H4 (cell line): Measurements from ENCODE around the gene ACACA. TPM values are rescaled to one million over a fixed set of nuclear protein-coding genes. Genes with fewer than 3 reads are reported as not detected.

Source experiments
- DNase-seq: peaks from one replicate; pipeline ENCODE4 v3.0.0-alpha.2; 2015; ENCODE audit warnings: low spot score
- total RNA-seq: library from RNA; depleted of rRNA; stranded (reverse); fragments of >200 nt; shearing (Covaris generic); gene quantifications from 2 replicates; pipeline ENCODE4 v1.2.3, GENCODE V29; 2014

The ACACA gene
- total RNA-seq, 1 experiment from 2014 or later = 27.6 TPM

GRCh38 chr17:37231887-37232286, 174.7 kb downstream of the ACACA start:
- DNase-seq = no peak

GRCh38 chr17:37230633-37231032, 176.0 kb downstream of the ACACA start:
- no peak for DNase-seq

GRCh38 chr17:37225465-37225864, 181.2 kb downstream of the ACACA start:
- no peak for DNase-seq

- DNase-seq = no peak
Measured at GRCh38 chr17:37221865-37222264, 184.8 kb downstream of the ACACA start.

GRCh38 chr17:37220607-37220953, 186.1 kb downstream of the ACACA start:
- no peak for DNase-seq

- DNase-seq = no peak
Measured at GRCh38 chr17:37219876-37220606, 186.6 kb downstream of the ACACA start.

GRCh38 chr17:37218849-37219248, 187.8 kb downstream of the ACACA start:
- no peak for DNase-seq

- DNase-seq = no peak
Measured at GRCh38 chr17:37214416-37214815, 192.2 kb downstream of the ACACA start.

GRCh38 chr17:37213927-37214326, 192.7 kb downstream of the ACACA start:
- no peak for DNase-seq

GRCh38 chr17:37212179-37212578, 194.5 kb downstream of the ACACA start:
- DNase-seq = no peak

GRCh38 chr17:37211136-37211535, 195.5 kb downstream of the ACACA start:
- no peak for DNase-seq

- no peak for DNase-seq
Measured at GRCh38 chr17:37207103-37207502, 199.5 kb downstream of the ACACA start.

- no peak for DNase-seq
Measured at GRCh38 chr17:37206299-37206698, 200.3 kb downstream of the ACACA start.

- DNase-seq = no peak
Measured at GRCh38 chr17:37200497-37200896, 206.1 kb downstream of the ACACA start.

GRCh38 chr17:37197336-37197735, 209.3 kb downstream of the ACACA start:
- DNase-seq = no peak

- DNase-seq = no peak
Measured at GRCh38 chr17:37194208-37194607, 212.4 kb downstream of the ACACA start.

- DNase-seq = no peak
Measured at GRCh38 chr17:37191219-37191618, 215.4 kb downstream of the ACACA start.

- no peak for DNase-seq
Measured at GRCh38 chr17:37190493-37190892, 216.1 kb downstream of the ACACA start.

GRCh38 chr17:37188157-37188556, 218.5 kb downstream of the ACACA start:
- no peak for DNase-seq

GRCh38 chr17:37187262-37187661, 219.4 kb downstream of the ACACA start:
- DNase-seq = no peak

GRCh38 chr17:37182786-37183465, 223.7 kb downstream of the ACACA start:
- no peak for DNase-seq

GRCh38 chr17:37180376-37180775, 226.3 kb downstream of the ACACA start:
- DNase-seq = no peak

- DNase-seq = no peak
Measured at GRCh38 chr17:37179893-37180292, 226.7 kb downstream of the ACACA start.
